ENCODE results near the gene BCL6. TPM values are rescaled to one million over a fixed set of nuclear protein-coding genes. Genes with fewer than 3 reads are reported as not detected.

BCL6 gene
- total RNA-seq, 1 donor from 2014 or later, result 82.1 TPM

GRCh38 chr3:187741403-187742350 is 3.6 kb downstream of the BCL6 start:
- intact Hi-C loops (cut with DNase I), result loop anchor here (2.0 to 10.0 kb wide), 8 partner anchors 243 to 1406 kb away; no protein-coding TSS in a partner anchor
- ATAC-seq (ENCODE audit: poor library complexity) (peak; percentile 11), DNase-seq (peak; percentile 82)

- ATAC-seq (ENCODE audit: poor library complexity) (peak; percentile 14), DNase-seq (peak; percentile 82)
- intact Hi-C loops (cut with DNase I), result loop anchor here (2.0 to 10.0 kb wide), 8 partner anchors 244 to 1407 kb away; no protein-coding TSS in a partner anchor
Measured at GRCh38 chr3:187740421-187741399, 4.6 kb downstream of the BCL6 start.

- peak; percentile 88 for DNase-seq
- peak; percentile 18 for ATAC-seq (ENCODE audit: poor library complexity)
- intact Hi-C loops (cut with DNase I), result loop anchor here (2.0 to 10.0 kb wide), 8 partner anchors 245 to 1408 kb away; no protein-coding TSS in a partner anchor
Measured at GRCh38 chr3:187739561-187740332, 5.5 kb downstream of the BCL6 start.

GRCh38 chr3:187739094-187739560 is 6.1 kb downstream of the BCL6 start:
- intact Hi-C loops (cut with DNase I), result no loop called here
- peak; percentile 5 for ATAC-seq (ENCODE audit: poor library complexity)
- DNase-seq, result peak; percentile 66

- DNase-seq (peak; percentile 89), ATAC-seq (ENCODE audit: poor library complexity) (peak; percentile 68)
- intact Hi-C loops (cut with DNase I), result no loop called here
Measured at GRCh38 chr3:187738331-187739093, 6.8 kb downstream of the BCL6 start.

GRCh38 chr3:187738071-187738330 is 7.3 kb downstream of the BCL6 start:
- ATAC-seq (ENCODE audit: poor library complexity) (no peak), DNase-seq (no peak)
- intact Hi-C loops (cut with DNase I), result no loop called here

GRCh38 chr3:187737368-187738070 is 7.7 kb downstream of the BCL6 start:
- intact Hi-C loops (cut with DNase I), result no loop called here
- ATAC-seq (ENCODE audit: poor library complexity), result peak; percentile 40
- DNase-seq, result peak; percentile 88

GRCh38 chr3:187737006-187737367 is 8.3 kb downstream of the BCL6 start:
- DNase-seq, result no peak
- ATAC-seq (ENCODE audit: poor library complexity), result no peak
- intact Hi-C loops (cut with DNase I), result no loop called here

- DNase-seq (no peak), ATAC-seq (ENCODE audit: poor library complexity) (no peak)
- intact Hi-C loops (cut with DNase I), result no loop called here
Measured at GRCh38 chr3:187736418-187736871, 8.8 kb downstream of the BCL6 start.

- DNase-seq, result peak; percentile 42
- intact Hi-C loops (cut with DNase I), result no loop called here
- no peak for ATAC-seq (ENCODE audit: poor library complexity)
Measured at GRCh38 chr3:187735837-187736236, 9.4 kb downstream of the BCL6 start.

GRCh38 chr3:187735383-187735782 is 9.9 kb downstream of the BCL6 start:
- DNase-seq, result no peak
- intact Hi-C loops (cut with DNase I), result no loop called here
- ATAC-seq (ENCODE audit: poor library complexity), result no peak

GRCh38 chr3:187734841-187735240 is 10.4 kb downstream of the BCL6 start:
- no peak for DNase-seq
- intact Hi-C loops (cut with DNase I), result no loop called here
- no peak for ATAC-seq (ENCODE audit: poor library complexity)

GRCh38 chr3:187733371-187733770 is 11.9 kb downstream of the BCL6 start:
- intact Hi-C loops (cut with DNase I), result no loop called here
- no peak for DNase-seq
- no peak for ATAC-seq (ENCODE audit: poor library complexity)

GRCh38 chr3:187729598-187729997 is 15.7 kb downstream of the BCL6 start:
- DNase-seq (no peak), ATAC-seq (ENCODE audit: poor library complexity) (no peak)
- intact Hi-C loops (cut with DNase I), result no loop called here

- intact Hi-C loops (cut with DNase I), result no loop called here
- DNase-seq (no peak), ATAC-seq (ENCODE audit: poor library complexity) (no peak)
Measured at GRCh38 chr3:187728940-187729583, 16.2 kb downstream of the BCL6 start.

- intact Hi-C loops (cut with DNase I), result no loop called here
- ATAC-seq (ENCODE audit: poor library complexity) (no peak), DNase-seq (no peak)
Measured at GRCh38 chr3:187728248-187728647, 17.0 kb downstream of the BCL6 start.

GRCh38 chr3:187726564-187726963 is 18.7 kb downstream of the BCL6 start:
- ATAC-seq (ENCODE audit: poor library complexity) (no peak), DNase-seq (no peak)
- intact Hi-C loops (cut with DNase I), result no loop called here

Measured in Right ventricle myocardium superior (tissue), 1 donor.